GM12878 (cell line): ENCODE data around the gene SYNPR. TPM values are rescaled to one million over a fixed set of nuclear protein-coding genes. Genes with fewer than 3 reads are reported as not detected.

ENCODE experiments used
- ATAC-seq: fragments of 200-7000 bp; cut with Tn5 transposase; 3 replicates; pipeline ENCODE4 v1.9.1; 2020; ENCODE audit warnings: mild to moderate bottlenecking, moderate library complexity
- BruUV-seq: library from RNA; stranded (reverse); fragments of 400-500 nt; replicated peaks from 2 replicates; lab custom pipeline; 2021; lab: Mats Ljungman, UMichigan
- CTCF ChIA-PET: fragments of 300-600 bp; sonication (Branson Sonifier 250); formaldehyde crosslinking; extraction: SDS; loops from one replicate; lab custom pipeline; 2021; ENCODE audit warnings: inconsistent platforms; lab: Yijun Ruan, JAX
- POLR2A ChIA-PET: fragments of 350-600 bp; formaldehyde crosslinking; extraction: SDS; loops from one replicate; lab custom pipeline; 2021; ENCODE audit warnings: inconsistent platforms; lab: Charles Lee
- RAD21 ChIA-PET: fragments of 300-600 bp; sonication (Branson Sonifier 250); formaldehyde crosslinking; loops from one replicate; lab custom pipeline; 2023; ENCODE audit warnings: antibody characterized with exemption; ENCODE audit not compliant: unreplicated experiment; lab: Charles Lee
- SMC1A ChIA-PET: fragments of 300-600 bp; sonication (Branson Sonifier 250); formaldehyde crosslinking; loops from one replicate; lab custom pipeline; 2023; ENCODE audit not compliant: unreplicated experiment, uncharacterized antibody; lab: Charles Lee
- DNase-seq: peaks from one replicate; pipeline ENCODE4 v3.0.0-alpha.2; 2011; ENCODE audit warnings: low read depth, low spot score
- FAIRE-seq: peaks from 3 replicates; lab custom pipeline; 2011; peaks lifted over from hg19 to GRCh38; lab: Jason Lieb, UNC
- H2AFZ ChIP-seq: 2 replicates; pipeline ENCODE4 v1.6.0; 2011; ENCODE audit warnings: low read depth, low read length, control low read depth; ENCODE audit not compliant: control insufficient read depth
- H3K27ac ChIP-seq: 2 replicates; pipeline ENCODE4 v1.5.1; 2011; ENCODE audit warnings: control low read depth; ENCODE audit not compliant: control insufficient read depth, insufficient read depth
- H3K27me3 ChIP-seq, 2 experiments: replicated peaks in 1 of 2; 2 replicates each; pipeline versions ENCODE4 v1.6.0 to v1.6.1; 2011; ENCODE audit warnings: low read length in 1 of 2; ENCODE audit not compliant: control insufficient read depth in 2 of 2, insufficient read depth in 2 of 2
- H3K36me3 ChIP-seq, 2 experiments: 2 replicates each; pipeline ENCODE4 v1.5.1; 2011; ENCODE audit warnings: low read length in 1 of 2; ENCODE audit not compliant: control insufficient read depth in 2 of 2, insufficient read depth in 2 of 2
- H3K4me1 ChIP-seq: 2 replicates; pipeline ENCODE4 v1.6.1; 2011; ENCODE audit warnings: mild to moderate bottlenecking, low read length, moderate library complexity, mixed read lengths; ENCODE audit not compliant: control insufficient read depth, insufficient read depth
- H3K4me2 ChIP-seq: 2 replicates; pipeline ENCODE4 v1.6.0; 2011; ENCODE audit warnings: control low read depth; ENCODE audit not compliant: control insufficient read depth, insufficient read depth
- H3K4me3 ChIP-seq: fragments of 200-600 bp; sonication (generic); 2 replicates; pipeline ENCODE4 v1.5.1; 2016
- H3K79me2 ChIP-seq: 2 replicates; pipeline ENCODE4 v1.6.0; 2011; ENCODE audit warnings: low read length; ENCODE audit not compliant: control insufficient read depth, insufficient read depth
- H3K9ac ChIP-seq: 2 replicates; pipeline ENCODE4 v1.8.0; 2011; ENCODE audit warnings: low read length, control low read depth, mixed read lengths; ENCODE audit not compliant: control insufficient read depth, insufficient read depth
- H3K9me3 ChIP-seq: replicated peaks from 3 replicates; pipeline ENCODE4 v1.5.1; 2011; ENCODE audit warnings: mild to moderate bottlenecking, low read length; ENCODE audit not compliant: control insufficient read depth, insufficient read depth
- H4K20me1 ChIP-seq: 2 replicates; pipeline ENCODE4 v1.6.0; 2011; ENCODE audit not compliant: control insufficient read depth, insufficient read depth
- BMI1 ChIP-seq: fragments of 450-650 bp; IDR thresholded peaks from 2 replicates; pipeline ENCODE4 v1.6.1; 2016; ENCODE audit warnings: mild to moderate bottlenecking, moderate library complexity, borderline replicate concordance
- CHD1 ChIP-seq: IDR thresholded peaks from 2 replicates; pipeline ENCODE4 v1.6.1; 2012; ENCODE audit warnings: low read depth, low read length, improper control_type of control experiment
- HCFC1 ChIP-seq: fragments of 150-350 bp; IDR thresholded peaks from 2 replicates; pipeline ENCODE4 v1.6.1; 2014; ENCODE audit warnings: low read length
- KAT2A ChIP-seq: conservative IDR thresholded peaks from 2 replicates; pipeline ENCODE4 v1.6.1; 2011; ENCODE audit warnings: low read depth, low read length; ENCODE audit not compliant: control insufficient read depth
- WGBS: methylation state at CpG from one replicate; pipeline ENCODE4 v1.1.6; 2016; ENCODE audit warnings: low lambda C conversion rate; ENCODE audit not compliant: insufficient replicate concordance, insufficient coverage; ENCODE audit errors: missing lambda C conversion rate; 5-methylcytosine and 5-hydroxymethylcytosine counted together
- in situ Hi-C: fragments of 300-500 bp; cut with MboI; formaldehyde crosslinking; loops from 9 replicates; pipeline ENCODE4 v1.14.3; 2018; ENCODE audit warnings: mixed read lengths
- intact Hi-C: fragments of 100-400 bp; cut with micrococcal nuclease; formaldehyde crosslinking; loops from one replicate; pipeline ENCODE4 v1.14.2; 2022; ENCODE audit not compliant: unreplicated experiment
- polyA plus RNA-seq, 11 experiments: library from polyadenylated mRNA; depleted of rRNA in 4 of 11; unstranded in 6 of 11; stranded (reverse) in 5 of 11; fragments of >200 nt; fragmentation: Nextera tagmentation in 4 of 11; fragmentation: Illumina TruSeq in 1 of 11; extraction: Ambion mirVana in 4 of 11; extraction: Trizol in 1 of 11; gene quantifications; 1 replicate in 1 of 11; 2 replicates in 10 of 11; pipeline versions ENCODE4 v1.2.1 to v1.2.3, GENCODE V29; 2011 to 2016; ENCODE audit warnings: inconsistent platforms in 2 of 11, missing spikeins in 2 of 11, low read depth in 1 of 11
- total RNA-seq, 4 experiments: library from RNA; depleted of rRNA in 3 of 4; stranded (reverse); fragments of >200 nt in 3 of 4; fragmentation: Illumina TruSeq in 1 of 4; extraction: Trizol in 1 of 4; gene quantifications; 2 replicates each; pipeline versions ENCODE4 v1.2.1 to v1.2.3, GENCODE V29; 2013 to 2021

SYNPR gene
- total and polyA plus RNA-seq, 10 of the 15 experiments (the other 5 are each of a cell fraction or from before 2014, with no cell fraction given): not detected

DNA sequence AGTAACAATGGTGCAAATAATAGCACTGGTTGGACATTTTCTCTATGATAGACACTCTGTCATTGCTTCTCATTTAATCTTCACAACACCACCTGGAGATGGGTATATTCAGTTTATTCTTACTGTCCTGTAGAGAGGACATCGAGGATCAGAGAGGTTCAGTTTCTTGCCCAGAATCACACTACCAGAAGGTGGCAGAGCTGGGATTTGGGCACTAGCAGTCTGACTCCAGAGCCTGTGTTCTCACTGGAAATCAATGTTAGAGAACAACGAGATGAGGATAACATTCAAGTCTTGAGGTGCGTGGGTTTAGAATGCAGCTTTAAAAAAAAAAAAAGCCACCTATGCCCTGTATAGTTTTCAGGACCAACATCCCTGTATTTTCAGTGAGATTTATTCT lies 127.8 kb downstream of the SYNPR start:
- intact Hi-C loops (no loop called here), in situ Hi-C loops (no loop called here)
- no peak overlapping the region for H3K4me2 ChIP-seq
- H2AFZ ChIP-seq: no peak overlapping the region
- H3K9me3 ChIP-seq: no peaks in the 10 kb centered on the region
- H3K79me2 ChIP-seq: no peaks in the 10 kb centered on the region
- H3K27me3 ChIP-seq: no peaks in the 10 kb centered on the region
- ChIA-PET SMC1A (no interaction called here), RAD21 (no interaction called here), POLR2A (no interaction called here), CTCF (interaction anchor here (0.7 to 1.2 kb wide), 2 partner anchors 93 to 412 kb away, joined by 3 read pairs; no protein-coding TSS in a partner anchor)
- no peak for TF ChIP-seq BMI1
- no peak overlapping the region for H3K27ac ChIP-seq
- ATAC-seq (no peak), FAIRE-seq (no peak), DNase-seq (no peak)
- H3K9ac ChIP-seq: no peak overlapping the region
- H3K4me1 ChIP-seq: no peaks in the 10 kb centered on the region
- no peaks in the 10 kb centered on the region for H4K20me1 ChIP-seq
- 0% methylated on average over 3 of the region's 3 CpGs for WGBS
- BruUV-seq: no TSS peak
- H3K4me3 ChIP-seq: no peak overlapping the region
- H3K36me3 ChIP-seq: no peaks in the 10 kb centered on the region

DNA sequence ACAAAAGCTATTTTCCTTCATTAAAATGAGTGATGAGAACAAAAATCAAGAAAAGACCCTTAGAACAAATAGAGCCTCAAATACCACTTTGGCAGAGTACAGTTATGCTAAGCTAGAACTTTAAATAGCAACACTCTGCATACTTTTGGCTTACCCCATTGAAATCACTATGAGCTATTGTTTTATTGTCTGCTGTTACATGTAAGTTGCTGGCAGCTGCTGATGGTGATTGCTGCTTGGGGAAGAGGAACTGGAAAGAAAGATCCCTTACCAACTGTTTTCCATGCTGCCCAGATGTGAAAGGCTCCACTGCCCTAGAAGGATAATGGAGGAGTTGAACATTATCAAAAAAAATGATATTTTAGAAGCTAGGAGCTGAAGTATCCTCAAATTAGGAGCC lies 135.4 kb downstream of the SYNPR start:
- ATAC-seq (no peak), DNase-seq (no peak), FAIRE-seq (no peak)
- intact Hi-C loops (no loop called here), in situ Hi-C loops (no loop called here)
- no peaks in the 10 kb centered on the region for H4K20me1 ChIP-seq
- no peak for TF ChIP-seq HCFC1
- TF ChIP-seq BMI1: no peak
- TF ChIP-seq CHD1: no peak
- TF ChIP-seq KAT2A: no peak
- SMC1A ChIA-PET: no interaction called here
- no peak overlapping the region for H3K4me2 ChIP-seq
- no peaks in the 10 kb centered on the region for H3K79me2 ChIP-seq
- no peaks in the 10 kb centered on the region for H3K4me1 ChIP-seq
- H3K36me3 ChIP-seq: no peaks in the 10 kb centered on the region
- no peaks in the 10 kb centered on the region for H3K9me3 ChIP-seq
- POLR2A ChIA-PET: no interaction called here
- H3K27ac ChIP-seq: no peak overlapping the region
- H3K4me3 ChIP-seq: no peak overlapping the region
- H3K9ac ChIP-seq: no peak overlapping the region
- no TSS peak for BruUV-seq
- no peak overlapping the region for H2AFZ ChIP-seq
- RAD21 ChIA-PET: no interaction called here
- CTCF ChIA-PET: interaction anchor here (1.2 kb wide), 1 partner anchor 63 kb away, joined by 3 read pairs; no protein-coding TSS in a partner anchor
- H3K27me3 ChIP-seq: no peaks in the 10 kb centered on the region
